SK-N-SH (cell line): Measurements from ENCODE around the gene WDR86. TPM values are rescaled to one million over a fixed set of nuclear protein-coding genes. Genes with fewer than 3 reads are reported as not detected.

Experiments used
- CTCF ChIA-PET: fragments of 300-600, 350-600 bp; formaldehyde crosslinking; extraction: SDS; loops from one replicate; lab custom pipeline; 2021; lab: Yijun Ruan, JAX
- POLR2A ChIA-PET: fragments of 350-600 bp; sonication (Branson Sonifier 250); formaldehyde crosslinking; extraction: SDS; loops from one replicate; lab custom pipeline; 2020; ENCODE audit warnings: antibody characterized with exemption, inconsistent platforms; lab: Yijun Ruan, JAX
- DNase-seq: peaks from one replicate; pipeline ENCODE4 v3.0.0; 2012
- H2AFZ ChIP-seq: fragments of 200-600 bp; sonication (generic); 2 replicates; pipeline ENCODE4 v1.8.1; 2016; ENCODE audit warnings: antibody characterized with exemption, mild to moderate bottlenecking, low read depth
- H3F3A ChIP-seq: fragments of 200-600 bp; sonication (generic); replicated peaks from 2 replicates; pipeline ENCODE3; 2016; ENCODE audit warnings: antibody characterized with exemption, mild to moderate bottlenecking; ENCODE audit not compliant: insufficient read depth
- H3K27ac ChIP-seq, 2 experiments: fragments of 200-500 bp in 1 of 2; fragments of 200-600 bp in 1 of 2; sonication (Bioruptor generic) in 1 of 2; sonication (generic), shearing (Covaris generic) in 1 of 2; 2 replicates each; pipeline versions ENCODE4 v1.5.1 to v1.6.1; 2014 to 2016; ENCODE audit warnings: low read depth in 2 of 2, inconsistent platforms in 1 of 2, low read length in 1 of 2, mild to moderate bottlenecking in 1 of 2, mixed read lengths in 1 of 2
- H3K27me3 ChIP-seq: fragments of 200-600 bp; sonication (generic), shearing (Covaris generic); 2 replicates; pipeline ENCODE4 v1.6.1; 2016; ENCODE audit warnings: mixed run types; ENCODE audit not compliant: insufficient read depth
- H3K36me3 ChIP-seq, 2 experiments: fragments of 200-500 bp in 1 of 2; fragments of 200-600 bp in 1 of 2; sonication (Bioruptor generic) in 1 of 2; sonication (generic) in 1 of 2; replicated peaks in 1 of 2; 2 replicates each; pipeline versions ENCODE3 to v1.5.1; 2014 to 2016; ENCODE audit warnings: low read length in 1 of 2, mild to moderate bottlenecking in 1 of 2; ENCODE audit not compliant: insufficient read depth in 2 of 2, control insufficient read depth in 1 of 2
- H3K4me1 ChIP-seq, 2 experiments: fragments of 200-500 bp in 1 of 2; fragments of 200-600 bp in 1 of 2; sonication (Bioruptor generic) in 1 of 2; sonication (generic), shearing (Covaris generic) in 1 of 2; 2 replicates each; pipeline versions ENCODE4 v1.5.1 to v1.6.1; 2014 to 2016; ENCODE audit warnings: low read depth in 1 of 2, low read length in 1 of 2, mixed run types in 1 of 2; ENCODE audit not compliant: insufficient read depth in 2 of 2, control insufficient read depth in 1 of 2
- H3K4me2 ChIP-seq: fragments of 200-600 bp; sonication (generic), shearing (Covaris generic); 2 replicates; pipeline ENCODE4 v1.6.1; 2017; ENCODE audit warnings: mixed run types
- H3K4me3 ChIP-seq, 2 experiments: fragments of 200-500 bp in 1 of 2; fragments of 200-600 bp in 1 of 2; sonication (Bioruptor generic) in 1 of 2; sonication (generic), shearing (Covaris generic) in 1 of 2; 2 replicates each; pipeline versions ENCODE4 v1.5.1 to v1.8.1; 2014 to 2016; ENCODE audit warnings: low read depth in 2 of 2, inconsistent platforms in 1 of 2, low read length in 1 of 2, mild to moderate bottlenecking in 1 of 2, mixed read lengths in 1 of 2, moderate library complexity in 1 of 2
- H3K79me2 ChIP-seq: fragments of 200-600 bp; sonication (generic); 2 replicates; pipeline ENCODE4 v1.8.1; 2017; ENCODE audit warnings: mild to moderate bottlenecking; ENCODE audit not compliant: insufficient read depth
- H3K9ac ChIP-seq: fragments of 200-600 bp; sonication (generic); 2 replicates; pipeline ENCODE4 v1.6.1; 2017; ENCODE audit warnings: mixed run types
- H3K9me2 ChIP-seq: fragments of 200-600 bp; sonication (generic); 2 replicates; pipeline ENCODE4 v1.6.1; 2017; ENCODE audit warnings: mixed run types
- H3K9me3 ChIP-seq: fragments of 200-600 bp; sonication (generic); 2 replicates; pipeline ENCODE4 v1.6.1; 2017; ENCODE audit warnings: mixed run types, mild to moderate bottlenecking, moderate library complexity
- H4K20me1 ChIP-seq: fragments of 200-600 bp; sonication (generic); 2 replicates; pipeline ENCODE4 v1.6.1; 2017; ENCODE audit warnings: mild to moderate bottlenecking, mixed run types; ENCODE audit not compliant: insufficient read depth
- EP300 ChIP-seq, 2 experiments: IDR thresholded peaks; 2 replicates each; pipeline versions ENCODE4 v1.4.0 to v1.6.1; 2012; ENCODE audit warnings: borderline replicate concordance in 1 of 2, low read depth in 1 of 2, low read length in 1 of 2
- EZH2phosphoT487 ChIP-seq: fragments of 200-600 bp; sonication (generic); IDR thresholded peaks from 2 replicates; pipeline ENCODE4 v1.6.1; 2017; ENCODE audit warnings: low read depth, mixed run types, mild to moderate bottlenecking, antibody characterized with exemption, moderate library complexity, borderline replicate concordance
- FOSL2 ChIP-seq: IDR thresholded peaks from 2 replicates; pipeline ENCODE4 v1.4.0; 2012; ENCODE audit warnings: low read depth, mild to moderate bottlenecking, moderate library complexity, borderline replicate concordance
- GATA2 ChIP-seq: sonication (generic); formaldehyde crosslinking; IDR thresholded peaks from 2 replicates; pipeline ENCODE4 v1.5.0; 2020; ENCODE audit warnings: mild to moderate bottlenecking, missing genetic modification reagents
- NFIC ChIP-seq: IDR thresholded peaks from 2 replicates; pipeline ENCODE4 v1.4.0; 2012; ENCODE audit warnings: borderline replicate concordance
- RFX5 ChIP-seq: IDR thresholded peaks from 2 replicates; pipeline ENCODE4 v1.6.1; 2012; ENCODE audit warnings: mild to moderate bottlenecking, improper control_type of control experiment, low read length
- RXRA ChIP-seq: IDR thresholded peaks from 2 replicates; pipeline ENCODE4 v1.4.0; 2012; ENCODE audit warnings: low read depth, mild to moderate bottlenecking, borderline replicate concordance
- TAF1 ChIP-seq: IDR thresholded peaks from 2 replicates; pipeline ENCODE4 v1.6.1; 2012; ENCODE audit warnings: low read depth, mild to moderate bottlenecking, low read length, moderate library complexity, borderline replicate concordance
- WGBS: methylation state at CpG from one replicate; pipeline ENCODE4 v1.1.6; 2017; ENCODE audit warnings: low lambda C conversion rate; 5-methylcytosine and 5-hydroxymethylcytosine counted together
- polyA plus RNA-seq, 3 experiments: library from polyadenylated mRNA; depleted of rRNA; stranded (reverse); fragments of >200 nt; gene quantifications; 2 replicates each; pipeline ENCODE4 v1.2.3, GENCODE V29; 2012
- TF ChIP-seq, protein P1 (sequence below): IDR thresholded peaks from 2 replicates; pipeline ENCODE4; 2012
- TF ChIP-seq, protein P2 (sequence below): fragments of 150-350 bp; IDR thresholded peaks from 2 replicates; pipeline ENCODE4 v1.6.1; 2017; ENCODE audit warnings: antibody characterized with exemption, low read length, low read depth, borderline replicate concordance
- TF ChIP-seq, protein P3 (sequence below): fragments of 150-350 bp; IDR thresholded peaks from 2 replicates; pipeline ENCODE4 v1.6.1; 2016; ENCODE audit warnings: mild to moderate bottlenecking, low read depth, low read length

Gene WDR86
- polyA plus RNA-seq, 1 of the 3 experiments (the other 2 are of a cell fraction), result 1.0 TPM

DNA sequence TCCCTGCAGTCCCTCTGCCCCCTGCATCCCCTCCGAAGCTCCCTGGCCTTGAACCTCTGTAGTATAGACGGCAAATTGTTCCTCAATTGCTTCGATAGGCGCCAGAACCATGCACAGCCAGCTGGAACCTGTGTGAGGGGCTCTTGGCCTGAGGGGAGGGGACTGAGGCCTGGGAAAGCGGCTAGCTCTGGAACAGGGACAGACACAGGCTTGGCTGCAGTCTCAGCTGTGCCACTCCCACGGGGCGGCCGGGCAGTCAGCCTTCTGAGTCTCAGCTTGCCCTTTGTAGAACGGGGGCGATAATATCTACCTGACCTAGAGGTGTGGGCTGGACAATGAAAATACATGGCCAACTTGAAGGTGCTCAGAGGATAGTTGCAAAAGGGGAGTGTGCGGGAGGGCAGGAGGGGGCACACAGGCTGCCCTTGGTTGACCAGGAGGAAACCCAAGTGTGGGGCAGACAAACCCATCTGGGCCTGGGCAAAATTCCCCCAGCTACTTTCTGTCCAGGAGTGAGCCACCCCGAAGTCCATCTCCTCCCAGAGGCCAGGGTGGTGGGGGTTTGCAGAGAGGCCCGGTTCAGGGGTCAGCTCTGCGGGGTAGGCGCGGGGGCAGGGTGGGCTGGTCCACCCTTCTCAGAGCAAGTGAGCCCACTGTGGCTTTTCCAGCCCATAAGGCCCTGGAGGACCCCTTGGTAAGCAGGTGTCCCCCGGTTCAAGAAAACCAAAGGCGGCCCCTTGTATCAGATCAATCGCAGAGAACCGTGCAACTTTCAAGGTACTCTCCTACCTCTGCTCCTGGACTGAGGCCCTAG is 25.5 kb upstream of the WDR86 start (continued):
- TF ChIP-seq RFX5, result no peak

DNA sequence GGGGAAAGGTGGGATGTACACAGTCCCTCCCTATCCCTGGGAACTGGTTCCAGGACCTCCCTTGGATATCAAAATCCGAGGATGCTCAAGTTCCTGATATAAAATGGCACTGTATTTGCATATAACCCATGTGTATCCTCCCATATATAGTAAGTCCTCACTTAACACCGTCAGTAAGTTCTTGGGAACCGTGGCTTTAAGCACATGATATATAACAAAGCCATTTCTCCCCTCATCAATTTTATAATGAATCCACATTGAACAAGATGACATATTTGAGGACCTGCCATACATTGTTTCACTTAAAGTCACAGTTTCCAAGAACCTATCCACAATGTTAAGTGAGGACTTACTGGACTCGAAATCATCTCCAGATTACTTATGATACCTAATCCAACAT is 24.7 kb upstream of the WDR86 start:
- H3K4me1 ChIP-seq, result peaks cover 0 to 20% of the 10 kb centered on the region in 2 experiments; a peak in 2 of 4 replicates
- H3K79me2 ChIP-seq, result no peaks in the 10 kb centered on the region
- TF ChIP-seq GATA2 (no peak), EP300 (IDR thresholded peaks at IDR 0.05; ENCODE audit: borderline replicate concordance in 1 of 2, low read depth in 1 of 2, low read length in 1 of 2) (no peak), TAF1 (no peak), NFIC (no peak), EZH2phosphoT487 (no peak), FOSL2 (no peak), RXRA (no peak)
- TF ChIP-seq, protein P1, sequence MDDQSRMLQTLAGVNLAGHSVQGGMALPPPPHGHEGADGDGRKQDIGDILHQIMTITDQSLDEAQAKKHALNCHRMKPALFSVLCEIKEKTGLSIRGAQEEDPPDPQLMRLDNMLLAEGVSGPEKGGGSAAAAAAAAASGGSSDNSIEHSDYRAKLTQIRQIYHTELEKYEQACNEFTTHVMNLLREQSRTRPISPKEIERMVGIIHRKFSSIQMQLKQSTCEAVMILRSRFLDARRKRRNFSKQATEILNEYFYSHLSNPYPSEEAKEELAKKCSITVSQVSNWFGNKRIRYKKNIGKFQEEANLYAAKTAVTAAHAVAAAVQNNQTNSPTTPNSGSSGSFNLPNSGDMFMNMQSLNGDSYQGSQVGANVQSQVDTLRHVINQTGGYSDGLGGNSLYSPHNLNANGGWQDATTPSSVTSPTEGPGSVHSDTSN, result no peak
- TF ChIP-seq, protein P2, sequence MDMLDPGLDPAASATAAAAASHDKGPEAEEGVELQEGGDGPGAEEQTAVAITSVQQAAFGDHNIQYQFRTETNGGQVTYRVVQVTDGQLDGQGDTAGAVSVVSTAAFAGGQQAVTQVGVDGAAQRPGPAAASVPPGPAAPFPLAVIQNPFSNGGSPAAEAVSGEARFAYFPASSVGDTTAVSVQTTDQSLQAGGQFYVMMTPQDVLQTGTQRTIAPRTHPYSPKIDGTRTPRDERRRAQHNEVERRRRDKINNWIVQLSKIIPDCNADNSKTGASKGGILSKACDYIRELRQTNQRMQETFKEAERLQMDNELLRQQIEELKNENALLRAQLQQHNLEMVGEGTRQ, result no peak
- TF ChIP-seq, protein P3, sequence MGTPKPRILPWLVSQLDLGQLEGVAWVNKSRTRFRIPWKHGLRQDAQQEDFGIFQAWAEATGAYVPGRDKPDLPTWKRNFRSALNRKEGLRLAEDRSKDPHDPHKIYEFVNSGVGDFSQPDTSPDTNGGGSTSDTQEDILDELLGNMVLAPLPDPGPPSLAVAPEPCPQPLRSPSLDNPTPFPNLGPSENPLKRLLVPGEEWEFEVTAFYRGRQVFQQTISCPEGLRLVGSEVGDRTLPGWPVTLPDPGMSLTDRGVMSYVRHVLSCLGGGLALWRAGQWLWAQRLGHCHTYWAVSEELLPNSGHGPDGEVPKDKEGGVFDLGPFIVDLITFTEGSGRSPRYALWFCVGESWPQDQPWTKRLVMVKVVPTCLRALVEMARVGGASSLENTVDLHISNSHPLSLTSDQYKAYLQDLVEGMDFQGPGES, result no peak
- DNase-seq, result no peak
- H4K20me1 ChIP-seq, result no peaks in the 10 kb centered on the region
- no peaks in the 10 kb centered on the region for H3K36me3 ChIP-seq
- POLR2A ChIA-PET, result no interaction called here
- CTCF ChIA-PET, result interaction anchor here (1.9 to 3.1 kb wide), 2 partner anchors 13 to 66 kb away, joined by 4 to 13 read pairs; no protein-coding TSS in a partner anchor
- no peaks in the 10 kb centered on the region for H3K9me3 ChIP-seq
- no peak overlapping the region for H3K9ac ChIP-seq
- no peaks in the 10 kb centered on the region for H3F3A ChIP-seq
- WGBS, result 74% methylated on average over 4 of the region's 4 CpGs
- H2AFZ ChIP-seq, result no peak overlapping the region
- H3K27me3 ChIP-seq, result no peaks in the 10 kb centered on the region; the same call in 1 of the 2 replicates
- H3K4me3 ChIP-seq, result no peak overlapping the region
- H3K9me2 ChIP-seq, result no peaks in the 10 kb centered on the region
- no peak overlapping the region for H3K27ac ChIP-seq
- H3K4me2 ChIP-seq, result no peak overlapping the region
